Mesothelial cell of epicardium (in vitro differentiated cells): ENCODE results near the gene TGFBR3. TPM values are rescaled to one million over a fixed set of nuclear protein-coding genes. Genes with fewer than 3 reads are reported as not detected.

Source experiments
- DNase-seq, 2 experiments: peaks; one replicate each; pipeline ENCODE4 v3.0.0; 2021; ENCODE audit warnings: low spot score in 2 of 2; ENCODE audit not compliant: unreplicated experiment in 2 of 2
- H3K27ac Mint-ChIP-seq: 2 replicates; pipeline ENCODE4 v1.8.0; 2021; ENCODE audit warnings: mixed read lengths
- H3K27me3 Mint-ChIP-seq: 2 replicates; pipeline ENCODE4 v1.8.0; 2021; ENCODE audit warnings: low read depth, mixed read lengths
- H3K36me3 Mint-ChIP-seq: 2 replicates; pipeline ENCODE4 v1.8.0; 2021; ENCODE audit warnings: mixed read lengths
- H3K4me1 Mint-ChIP-seq: 2 replicates; pipeline ENCODE4 v1.8.0; 2021; ENCODE audit warnings: mixed read lengths
- H3K4me3 Mint-ChIP-seq: 2 replicates; pipeline ENCODE4 v1.8.0; 2021; ENCODE audit warnings: mild to moderate bottlenecking, moderate library complexity, mixed read lengths
- H3K9me3 Mint-ChIP-seq: 2 replicates; pipeline ENCODE4 v1.8.0; 2021; ENCODE audit warnings: mixed read lengths
- CTCF ChIP-seq: fragments of 200-600 bp; sonication (generic); IDR thresholded peaks from one replicate; pipeline ENCODE4 v1.5.0; 2021; ENCODE audit warnings: antibody characterized with exemption; ENCODE audit not compliant: unreplicated experiment
- total RNA-seq: library from RNA; stranded (reverse); gene quantifications from 3 replicates; pipeline ENCODE4 v1.2.1, GENCODE V29; 2021

TGFBR3 gene
- total RNA-seq, 1 donor from 2014 or later, result 20.7 TPM

DNA sequence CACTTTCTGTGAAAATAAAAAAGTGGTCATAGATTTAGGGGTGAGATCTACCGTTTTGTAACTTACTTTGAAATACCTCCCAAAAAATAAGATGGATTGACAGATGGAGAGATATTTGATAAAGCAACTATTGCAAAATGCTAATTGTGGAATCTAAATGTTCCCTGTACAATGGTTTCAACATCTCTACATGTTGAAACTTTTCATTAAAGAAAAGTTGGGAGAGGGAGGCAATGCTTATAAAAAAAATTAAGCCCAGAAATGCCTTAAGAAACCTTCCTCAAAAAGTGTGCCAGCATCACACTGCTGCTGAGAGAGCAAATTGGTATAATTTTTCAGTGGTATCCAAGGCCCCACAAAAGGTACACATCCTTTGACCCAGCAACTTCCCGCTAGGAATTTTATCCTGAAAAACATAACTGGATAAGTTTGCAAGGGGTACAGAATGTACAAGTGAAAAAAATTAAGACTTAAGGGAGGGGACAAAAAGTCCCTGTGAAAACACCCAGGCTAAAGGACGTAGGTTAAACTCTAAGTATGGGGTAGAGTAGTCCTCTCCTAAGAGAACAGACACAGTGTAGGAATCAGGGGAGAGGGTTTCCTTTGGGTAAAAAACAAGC lies 84.3 kb downstream of the TGFBR3 start:
- no peak for TF ChIP-seq CTCF
- DNase-seq, result no peak
- no peaks in the 10 kb centered on the region for H3K27me3 Mint-ChIP-seq
- H3K4me1 Mint-ChIP-seq, result peaks cover 29% of the 10 kb centered on the region
- no peak overlapping the region for H3K4me3 Mint-ChIP-seq
- no peaks in the 10 kb centered on the region for H3K36me3 Mint-ChIP-seq
- no peak overlapping the region for H3K27ac Mint-ChIP-seq
- H3K9me3 Mint-ChIP-seq, result no peaks in the 10 kb centered on the region

- peaks cover 31% of the 10 kb centered on the region for H3K4me1 Mint-ChIP-seq
- no peaks in the 10 kb centered on the region for H3K36me3 Mint-ChIP-seq
- H3K27ac Mint-ChIP-seq, result no peak overlapping the region
- no peaks in the 10 kb centered on the region for H3K9me3 Mint-ChIP-seq
- TF ChIP-seq CTCF, result no peak
- no peak overlapping the region for H3K4me3 Mint-ChIP-seq
- no peaks in the 10 kb centered on the region for H3K27me3 Mint-ChIP-seq
- no peak for DNase-seq
These were observed 86.1 kb downstream of the TGFBR3 start for GRCh38 chr1:91799863-91800262.

DNA sequence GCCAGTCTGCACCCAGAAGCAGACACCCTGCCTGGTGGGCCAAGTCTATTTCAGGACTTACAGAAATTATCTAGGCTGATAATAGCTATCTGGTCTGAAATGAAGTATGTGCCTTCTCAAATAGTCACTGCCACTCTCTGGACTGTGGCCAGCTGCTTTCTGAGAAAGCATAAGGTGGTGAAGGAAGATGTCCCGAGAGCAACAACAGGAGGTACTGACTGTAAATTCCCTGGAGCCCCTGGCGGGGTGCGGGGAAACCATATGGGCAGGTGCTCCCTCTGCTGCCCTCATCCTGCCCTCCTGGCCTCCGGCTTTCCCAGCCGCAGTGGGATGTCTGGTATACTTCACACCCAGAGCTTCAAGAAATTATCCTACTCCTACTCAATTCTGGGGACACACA lies 86.8 kb downstream of the TGFBR3 start:
- peaks cover 28% of the 10 kb centered on the region for H3K4me1 Mint-ChIP-seq
- TF ChIP-seq CTCF, result no peak

GRCh38 chr1:91798740-91799139 lies 87.2 kb downstream of the TGFBR3 start:
- TF ChIP-seq CTCF, result no peak
- Mint-ChIP-seq H3K27me3 (no peaks in the 10 kb centered on the region), H3K27ac (no peak overlapping the region), H3K4me1 (peaks cover 27% of the 10 kb centered on the region), H3K9me3 (peaks cover 4% of the 10 kb centered on the region), H3K4me3 (no peak overlapping the region), H3K36me3 (peaks cover 3% of the 10 kb centered on the region)
- no peak for DNase-seq

More for the DNA sequence above, 86.8 kb downstream of the TGFBR3 start:
- Mint-ChIP-seq H3K36me3 (peaks cover 3% of the 10 kb centered on the region), H3K27me3 (no peaks in the 10 kb centered on the region), H3K9me3 (peaks cover 4% of the 10 kb centered on the region), H3K4me3 (no peak overlapping the region), H3K27ac (no peak overlapping the region)
- DNase-seq, result no peak

DNA sequence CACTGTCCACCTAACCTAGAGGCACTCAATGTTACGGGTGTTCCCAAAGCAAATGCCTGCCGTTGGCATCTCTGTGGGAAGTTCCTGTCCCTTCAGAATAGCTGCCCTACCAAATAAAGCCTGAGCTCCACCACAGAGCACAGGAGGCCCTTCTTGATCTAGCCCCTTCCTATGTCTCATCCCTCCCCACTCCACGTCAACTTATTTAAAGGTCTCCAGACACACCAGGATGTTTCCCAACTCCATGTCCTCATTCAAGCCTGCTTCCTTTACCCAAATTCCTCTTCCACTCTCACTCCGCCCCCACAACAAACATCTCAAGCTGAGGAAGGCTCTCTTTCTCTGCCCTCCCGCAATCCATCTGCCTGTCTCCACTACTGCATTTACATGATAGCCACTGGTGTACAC lies 87.7 kb downstream of the TGFBR3 start:
- Mint-ChIP-seq H3K4me1 (peaks cover 24% of the 10 kb centered on the region), H3K9me3 (peaks cover 4% of the 10 kb centered on the region), H3K27ac (no peak overlapping the region), H3K27me3 (no peaks in the 10 kb centered on the region), H3K36me3 (peaks cover 3% of the 10 kb centered on the region), H3K4me3 (no peak overlapping the region)
- no peak for DNase-seq
- TF ChIP-seq CTCF, result no peak

GRCh38 chr1:91797164-91797563 lies 88.8 kb downstream of the TGFBR3 start:
- H3K27ac Mint-ChIP-seq, result no peak overlapping the region
- H3K36me3 Mint-ChIP-seq, result peaks cover 3% of the 10 kb centered on the region
- H3K27me3 Mint-ChIP-seq, result no peaks in the 10 kb centered on the region
- DNase-seq, result no peak
- TF ChIP-seq CTCF, result no peak
- peaks cover 4% of the 10 kb centered on the region for H3K9me3 Mint-ChIP-seq
- no peak overlapping the region for H3K4me3 Mint-ChIP-seq
- H3K4me1 Mint-ChIP-seq, result peaks cover 33% of the 10 kb centered on the region
